GM12878 (cell line): Measurements from ENCODE around the gene TJAP1. TPM values are rescaled to one million over a fixed set of nuclear protein-coding genes. Genes with fewer than 3 reads are reported as not detected.

ENCODE experiments used
- ATAC-seq: fragments of 200-7000 bp; cut with Tn5 transposase; 3 replicates; pipeline ENCODE4 v1.9.1; 2020; ENCODE audit warnings: mild to moderate bottlenecking, moderate library complexity
- BruUV-seq: library from RNA; stranded (reverse); fragments of 400-500 nt; replicated peaks from 2 replicates; lab custom pipeline; 2021; lab: Mats Ljungman, UMichigan
- CTCF ChIA-PET: fragments of 300-600 bp; sonication (Branson Sonifier 250); formaldehyde crosslinking; extraction: SDS; loops from one replicate; lab custom pipeline; 2021; ENCODE audit warnings: inconsistent platforms; lab: Yijun Ruan, JAX
- POLR2A ChIA-PET: fragments of 350-600 bp; formaldehyde crosslinking; extraction: SDS; loops from one replicate; lab custom pipeline; 2021; ENCODE audit warnings: inconsistent platforms; lab: Charles Lee
- RAD21 ChIA-PET: fragments of 300-600 bp; sonication (Branson Sonifier 250); formaldehyde crosslinking; loops from one replicate; lab custom pipeline; 2023; ENCODE audit warnings: antibody characterized with exemption; ENCODE audit not compliant: unreplicated experiment; lab: Charles Lee
- SMC1A ChIA-PET: fragments of 300-600 bp; sonication (Branson Sonifier 250); formaldehyde crosslinking; loops from one replicate; lab custom pipeline; 2023; ENCODE audit not compliant: unreplicated experiment, uncharacterized antibody; lab: Charles Lee
- DNase-seq: peaks from one replicate; pipeline ENCODE4 v3.0.0-alpha.2; 2011; ENCODE audit warnings: low read depth, low spot score
- FAIRE-seq: peaks from 3 replicates; lab custom pipeline; 2011; peaks lifted over from hg19 to GRCh38; lab: Jason Lieb, UNC
- H2AFZ ChIP-seq: 2 replicates; pipeline ENCODE4 v1.6.0; 2011; ENCODE audit warnings: low read depth, low read length, control low read depth; ENCODE audit not compliant: control insufficient read depth
- H3K27ac ChIP-seq: 2 replicates; pipeline ENCODE4 v1.5.1; 2011; ENCODE audit warnings: control low read depth; ENCODE audit not compliant: control insufficient read depth, insufficient read depth
- H3K27me3 ChIP-seq, 2 experiments: replicated peaks in 1 of 2; 2 replicates each; pipeline versions ENCODE4 v1.6.0 to v1.6.1; 2011; ENCODE audit warnings: low read length in 1 of 2; ENCODE audit not compliant: control insufficient read depth in 2 of 2, insufficient read depth in 2 of 2
- H3K36me3 ChIP-seq, 2 experiments: 2 replicates each; pipeline ENCODE4 v1.5.1; 2011; ENCODE audit warnings: low read length in 1 of 2; ENCODE audit not compliant: control insufficient read depth in 2 of 2, insufficient read depth in 2 of 2
- H3K4me1 ChIP-seq: 2 replicates; pipeline ENCODE4 v1.6.1; 2011; ENCODE audit warnings: mild to moderate bottlenecking, low read length, moderate library complexity, mixed read lengths; ENCODE audit not compliant: control insufficient read depth, insufficient read depth
- H3K4me2 ChIP-seq: 2 replicates; pipeline ENCODE4 v1.6.0; 2011; ENCODE audit warnings: control low read depth; ENCODE audit not compliant: control insufficient read depth, insufficient read depth
- H3K4me3 ChIP-seq: fragments of 200-600 bp; sonication (generic); 2 replicates; pipeline ENCODE4 v1.5.1; 2016
- H3K79me2 ChIP-seq: 2 replicates; pipeline ENCODE4 v1.6.0; 2011; ENCODE audit warnings: low read length; ENCODE audit not compliant: control insufficient read depth, insufficient read depth
- H3K9ac ChIP-seq: 2 replicates; pipeline ENCODE4 v1.8.0; 2011; ENCODE audit warnings: low read length, control low read depth, mixed read lengths; ENCODE audit not compliant: control insufficient read depth, insufficient read depth
- H3K9me3 ChIP-seq: replicated peaks from 3 replicates; pipeline ENCODE4 v1.5.1; 2011; ENCODE audit warnings: mild to moderate bottlenecking, low read length; ENCODE audit not compliant: control insufficient read depth, insufficient read depth
- H4K20me1 ChIP-seq: 2 replicates; pipeline ENCODE4 v1.6.0; 2011; ENCODE audit not compliant: control insufficient read depth, insufficient read depth
- HCFC1 ChIP-seq: fragments of 150-350 bp; IDR thresholded peaks from 2 replicates; pipeline ENCODE4 v1.6.1; 2014; ENCODE audit warnings: low read length
- HDAC6 ChIP-seq: fragments of 200-600 bp; sonication (generic); IDR thresholded peaks from one replicate; pipeline ENCODE4 v1.8.0; 2017; ENCODE audit warnings: antibody characterized with exemption; ENCODE audit not compliant: unreplicated experiment
- JUNB ChIP-seq: IDR thresholded peaks from 2 replicates; pipeline ENCODE4 v1.6.1; 2016; ENCODE audit warnings: antibody characterized with exemption, mild to moderate bottlenecking
- NFXL1 ChIP-seq: fragments of 450-650 bp; IDR thresholded peaks from 2 replicates; pipeline ENCODE4 v1.6.1; 2017; ENCODE audit warnings: antibody characterized with exemption, mild to moderate bottlenecking, borderline replicate concordance
- NRF1 ChIP-seq: conservative IDR thresholded peaks from 2 replicates; pipeline ENCODE4 v1.6.1; 2011; ENCODE audit warnings: mild to moderate bottlenecking, low read depth, low read length, improper control_type of control experiment
- POLR2AphosphoS5 ChIP-seq: IDR thresholded peaks from 2 replicates; pipeline ENCODE4 v1.6.1; 2011; ENCODE audit warnings: mild to moderate bottlenecking, low read length, inconsistent platforms
- SMARCA5 ChIP-seq: fragments of 450-650 bp; IDR thresholded peaks from 2 replicates; pipeline ENCODE4 v1.6.1; 2017; ENCODE audit warnings: mild to moderate bottlenecking
- USF1 ChIP-seq: IDR thresholded peaks from 2 replicates; pipeline ENCODE4 v1.6.1; 2011; ENCODE audit warnings: borderline replicate concordance, low read depth, mild to moderate bottlenecking, moderate library complexity, mixed read lengths, low read length; ENCODE audit not compliant: insufficient read depth; ENCODE audit errors: extremely low read length
- YBX1 ChIP-seq: fragments of 450-650 bp; IDR thresholded peaks from 2 replicates; pipeline ENCODE4 v1.6.1; 2016; ENCODE audit warnings: antibody characterized with exemption
- ZBED1 ChIP-seq: IDR thresholded peaks from 2 replicates; pipeline ENCODE4 v1.6.1; 2016; ENCODE audit warnings: borderline replicate concordance
- WGBS: methylation state at CpG from one replicate; pipeline ENCODE4 v1.1.6; 2016; ENCODE audit warnings: low lambda C conversion rate; ENCODE audit not compliant: insufficient replicate concordance, insufficient coverage; ENCODE audit errors: missing lambda C conversion rate; 5-methylcytosine and 5-hydroxymethylcytosine counted together
- in situ Hi-C: fragments of 300-500 bp; cut with MboI; formaldehyde crosslinking; loops from 9 replicates; pipeline ENCODE4 v1.14.3; 2018; ENCODE audit warnings: mixed read lengths
- intact Hi-C: fragments of 100-400 bp; cut with micrococcal nuclease; formaldehyde crosslinking; loops from one replicate; pipeline ENCODE4 v1.14.2; 2022; ENCODE audit not compliant: unreplicated experiment
- polyA plus RNA-seq, 11 experiments: library from polyadenylated mRNA; depleted of rRNA in 4 of 11; unstranded in 6 of 11; stranded (reverse) in 5 of 11; fragments of >200 nt; fragmentation: Nextera tagmentation in 4 of 11; fragmentation: Illumina TruSeq in 1 of 11; extraction: Ambion mirVana in 4 of 11; extraction: Trizol in 1 of 11; gene quantifications; 1 replicate in 1 of 11; 2 replicates in 10 of 11; pipeline versions ENCODE4 v1.2.1 to v1.2.3, GENCODE V29; 2011 to 2016; ENCODE audit warnings: inconsistent platforms in 2 of 11, missing spikeins in 2 of 11, low read depth in 1 of 11
- total RNA-seq, 4 experiments: library from RNA; depleted of rRNA in 3 of 4; stranded (reverse); fragments of >200 nt in 3 of 4; fragmentation: Illumina TruSeq in 1 of 4; extraction: Trizol in 1 of 4; gene quantifications; 2 replicates each; pipeline versions ENCODE4 v1.2.1 to v1.2.3, GENCODE V29; 2013 to 2021
- TF ChIP-seq, protein P1 (sequence below): fragments of 150-350 bp; IDR thresholded peaks from 2 replicates; pipeline ENCODE4 v1.6.1; 2016; ENCODE audit warnings: low read depth, low read length

TJAP1 gene
- total and polyA plus RNA-seq, 10 of the 15 experiments (the other 5 are each of a cell fraction or from before 2014, with no cell fraction given): 0.11 to 22.6 (median 12.8) TPM

GRCh38 chr6:43492673-43493072 lies 15.3 kb downstream of the TJAP1 start:
- POLR2A ChIA-PET: interaction anchor here (1.3 kb wide), 1 partner anchor 13 kb away, joined by 4 read pairs; no protein-coding TSS in a partner anchor
- in situ Hi-C loops: no loop called here
- WGBS: 62% methylated on average over 3 of the region's 3 CpGs

More at GRCh38 chr6:43492673-43493072, 15.3 kb downstream of the TJAP1 start:
- no peaks in the 10 kb centered on the region for H3K27me3 ChIP-seq
- H3K4me1 ChIP-seq: no peaks in the 10 kb centered on the region; the same call in 1 of the 2 replicates
- H3K9me3 ChIP-seq: no peaks in the 10 kb centered on the region
- H3K79me2 ChIP-seq: no peaks in the 10 kb centered on the region
- TF ChIP-seq JUNB: no peak
- TF ChIP-seq NFXL1: no peak
- no peak for TF ChIP-seq YBX1
- TF ChIP-seq ZBED1: no peak
- TF ChIP-seq HCFC1: no peak
- TF ChIP-seq, protein P1, sequence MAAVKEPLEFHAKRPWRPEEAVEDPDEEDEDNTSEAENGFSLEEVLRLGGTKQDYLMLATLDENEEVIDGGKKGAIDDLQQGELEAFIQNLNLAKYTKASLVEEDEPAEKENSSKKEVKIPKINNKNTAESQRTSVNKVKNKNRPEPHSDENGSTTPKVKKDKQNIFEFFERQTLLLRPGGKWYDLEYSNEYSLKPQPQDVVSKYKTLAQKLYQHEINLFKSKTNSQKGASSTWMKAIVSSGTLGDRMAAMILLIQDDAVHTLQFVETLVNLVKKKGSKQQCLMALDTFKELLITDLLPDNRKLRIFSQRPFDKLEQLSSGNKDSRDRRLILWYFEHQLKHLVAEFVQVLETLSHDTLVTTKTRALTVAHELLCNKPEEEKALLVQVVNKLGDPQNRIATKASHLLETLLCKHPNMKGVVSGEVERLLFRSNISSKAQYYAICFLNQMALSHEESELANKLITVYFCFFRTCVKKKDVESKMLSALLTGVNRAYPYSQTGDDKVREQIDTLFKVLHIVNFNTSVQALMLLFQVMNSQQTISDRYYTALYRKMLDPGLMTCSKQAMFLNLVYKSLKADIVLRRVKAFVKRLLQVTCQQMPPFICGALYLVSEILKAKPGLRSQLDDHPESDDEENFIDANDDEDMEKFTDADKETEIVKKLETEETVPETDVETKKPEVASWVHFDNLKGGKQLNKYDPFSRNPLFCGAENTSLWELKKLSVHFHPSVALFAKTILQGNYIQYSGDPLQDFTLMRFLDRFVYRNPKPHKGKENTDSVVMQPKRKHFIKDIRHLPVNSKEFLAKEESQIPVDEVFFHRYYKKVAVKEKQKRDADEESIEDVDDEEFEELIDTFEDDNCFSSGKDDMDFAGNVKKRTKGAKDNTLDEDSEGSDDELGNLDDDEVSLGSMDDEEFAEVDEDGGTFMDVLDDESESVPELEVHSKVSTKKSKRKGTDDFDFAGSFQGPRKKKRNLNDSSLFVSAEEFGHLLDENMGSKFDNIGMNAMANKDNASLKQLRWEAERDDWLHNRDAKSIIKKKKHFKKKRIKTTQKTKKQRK: no peak
- no peak for TF ChIP-seq HDAC6
- no peak for TF ChIP-seq NRF1
- no peak for TF ChIP-seq POLR2AphosphoS5
- no peak for TF ChIP-seq USF1
- TF ChIP-seq SMARCA5: no peak
- RAD21 ChIA-PET: no interaction called here
- FAIRE-seq (no peak), ATAC-seq (no peak), DNase-seq (no peak)
- intact Hi-C loops: no loop called here
- H3K4me2 ChIP-seq: no peak overlapping the region
- H3K9ac ChIP-seq: no peak overlapping the region
- no peak overlapping the region for H3K27ac ChIP-seq
- no peaks in the 10 kb centered on the region; a peak in 1 of 4 replicates for H3K36me3 ChIP-seq
- SMC1A ChIA-PET: interaction anchor here (1.3 to 1.7 kb wide), 2 partner anchors 9 to 13 kb away, joined by 5 read pairs; no protein-coding TSS in a partner anchor
- H3K4me3 ChIP-seq: no peak overlapping the region
- H4K20me1 ChIP-seq: no peaks in the 10 kb centered on the region; the same call in 1 of the 2 replicates
- H2AFZ ChIP-seq: no peak overlapping the region
- CTCF ChIA-PET: interaction anchor here (1.0 to 7.6 kb wide), 6 partner anchors 8 to 65 kb away, joined by 3 to 70 read pairs (median 3); partner anchors contain the start of genes ABCC10 and LRRC73
- BruUV-seq: no TSS peak
